GM21529 (cell line): ENCODE measurements around the gene TBCA.

Experiments
- ATAC-seq: cut with Tn5 transposase; IDR thresholded peaks from one replicate; pipeline ENCODE4 v1.9.1; 2021; ENCODE audit not compliant: unreplicated experiment

Gene TBCA

GRCh38 chr5:77643654-77644370 lies 132.3 kb downstream of the TBCA start:
- ATAC-seq, result no peak

- ATAC-seq, result no peak
Measured at GRCh38 chr5:77642738-77643653, 133.1 kb downstream of the TBCA start.

- ATAC-seq, result no peak
Measured at GRCh38 chr5:77641963-77642737, 134.0 kb downstream of the TBCA start.

DNA sequence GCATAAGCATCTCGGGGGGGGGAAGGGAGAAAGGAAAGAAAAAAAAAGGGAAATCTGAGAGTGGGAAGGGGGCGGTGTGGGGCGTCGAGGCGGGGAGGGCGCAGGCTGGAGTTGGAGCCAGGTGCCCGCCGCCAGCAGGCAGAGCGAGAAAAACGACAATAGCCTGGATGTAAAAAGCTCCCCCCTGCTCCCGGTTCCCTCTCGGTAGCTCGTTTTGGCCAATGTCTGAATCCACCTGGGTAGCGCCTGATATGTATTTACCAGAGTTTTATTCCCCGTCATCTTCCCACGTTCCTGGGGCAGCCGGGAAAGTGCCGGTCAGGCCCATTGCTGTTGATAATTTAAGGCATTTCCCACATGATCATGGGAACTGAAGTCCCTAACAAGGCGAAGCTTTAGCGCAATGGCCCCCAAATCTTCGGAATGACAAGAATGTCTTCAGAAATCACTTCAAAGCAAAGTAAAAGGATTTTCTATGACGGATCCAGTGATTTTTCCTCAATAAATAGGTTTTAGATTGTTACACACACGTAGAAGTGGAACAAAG lies 134.7 kb downstream of the TBCA start:
- ATAC-seq, result no peak
